A549 (cell line): ENCODE results near the gene HMGN2. TPM values are rescaled to one million over a fixed set of nuclear protein-coding genes. Genes with fewer than 3 reads are reported as not detected.

ENCODE experiments used
- ATAC-seq, 2 experiments: fragments of 200-7000 bp in 1 of 2; fragments of >200 bp in 1 of 2; cut with Nextera tagmentation in 1 of 2; cut with Tn5 transposase in 1 of 2; 3 replicates each; pipeline versions ENCODE4 v1.8.0 to v1.9.1; 2018 to 2020; ENCODE audit warnings: mild to moderate bottlenecking in 1 of 2, moderate library complexity in 1 of 2
- CTCF ChIA-PET: fragments of 300-600 bp; sonication (Branson Sonifier 250); formaldehyde crosslinking; extraction: SDS; loops from one replicate; lab custom pipeline; 2021; ENCODE audit warnings: antibody characterized with exemption, inconsistent platforms; lab: Yijun Ruan, JAX
- POLR2A ChIA-PET: fragments of 350-600 bp; formaldehyde crosslinking; extraction: SDS; loops from one replicate; lab custom pipeline; 2021; ENCODE audit warnings: antibody characterized with exemption, inconsistent platforms; lab: Yijun Ruan, JAX
- DNase-seq, 2 experiments: peaks; one replicate each; pipeline versions ENCODE4 v3.0.0 to v3.0.0-alpha.2; 2011 to 2016; ENCODE audit warnings: low read depth in 1 of 2, low spot score in 1 of 2
- FAIRE-seq: peaks from 2 replicates; lab custom pipeline; 2011; peaks lifted over from hg19 to GRCh38; lab: Jason Lieb, UNC
- H3K27ac ChIP-seq, 2 experiments: fragments of >200 bp; sonication (Bioruptor Twin); formaldehyde crosslinking; 3 replicates each; pipeline ENCODE4 v1.5.1; 2016 to 2017
- H3K4me1 ChIP-seq: fragments of >200 bp; sonication (Bioruptor Twin); formaldehyde crosslinking; 3 replicates; pipeline ENCODE4 v1.6.1; 2016
- H3K4me2 ChIP-seq: fragments of >200 bp; sonication (Bioruptor Twin); formaldehyde crosslinking; 3 replicates; pipeline ENCODE4 v1.6.1; 2016
- H3K4me3 ChIP-seq: fragments of >200 bp; sonication (Bioruptor Twin); formaldehyde crosslinking; 3 replicates; pipeline ENCODE4 v1.5.1; 2016
- H3K9me3 ChIP-seq: fragments of >200 bp; sonication (Bioruptor Twin); formaldehyde crosslinking; 3 replicates; pipeline ENCODE4 v1.6.1; 2016
- ATOH8 ChIP-seq: fragments of 250-450 bp; sonication (Bioruptor Pico); IDR thresholded peaks from 2 replicates; pipeline ENCODE4 v1.5.0; 2020; ENCODE audit warnings: low read depth, mild to moderate bottlenecking, moderate library complexity
- BHLHE40 ChIP-seq: IDR thresholded peaks from 2 replicates; pipeline ENCODE4 v1.6.1; 2012; ENCODE audit warnings: low read depth, low read length, inconsistent platforms
- CBX8 ChIP-seq: fragments of 200-600 bp; sonication (generic); IDR thresholded peaks from 2 replicates; pipeline ENCODE4 v1.6.1; 2016
- CEBPB ChIP-seq, 2 experiments: fragments of >200 bp in 1 of 2; sonication (Bioruptor Twin) in 1 of 2; formaldehyde crosslinking in 1 of 2; IDR thresholded peaks; 2 replicates each; pipeline ENCODE4 v1.6.1; 2012 to 2016
- CHD4 ChIP-seq: fragments of 200-600 bp; sonication (generic); IDR thresholded peaks from 2 replicates; pipeline ENCODE4 v1.6.1; 2016; ENCODE audit warnings: antibody characterized with exemption, mild to moderate bottlenecking, borderline replicate concordance
- EHF ChIP-seq: fragments of 250-450 bp; sonication (Bioruptor Pico); IDR thresholded peaks from 2 replicates; pipeline ENCODE4 v1.5.0; 2020; ENCODE audit warnings: mild to moderate bottlenecking
- EP300 ChIP-seq, 2 experiments: fragments of >200 bp; sonication (Bioruptor Twin); formaldehyde crosslinking; IDR thresholded peaks; 2 replicates in 1 of 2; 3 replicates in 1 of 2; pipeline ENCODE4 v1.6.1; 2016 to 2017
- FOSB ChIP-seq: fragments of 250-450 bp; sonication (Bioruptor Pico); IDR thresholded peaks from 2 replicates; pipeline ENCODE4 v1.5.0; 2020; ENCODE audit warnings: mild to moderate bottlenecking, moderate library complexity
- FOSL2 ChIP-seq, 2 experiments: fragments of 450-650 bp in 1 of 2; fragments of >200 bp in 1 of 2; sonication (Bioruptor Twin) in 1 of 2; formaldehyde crosslinking; IDR thresholded peaks; 2 replicates each; pipeline versions ENCODE4 v1.5.0 to v1.6.1; 2016 to 2020; ENCODE audit warnings: mild to moderate bottlenecking in 1 of 2, moderate library complexity in 1 of 2
- GATA3 ChIP-seq: IDR thresholded peaks from 2 replicates; pipeline ENCODE4 v1.6.1; 2012; ENCODE audit warnings: borderline replicate concordance
- HDAC2 ChIP-seq: fragments of 200-600 bp; sonication (generic); IDR thresholded peaks from 2 replicates; pipeline ENCODE4 v1.6.1; 2016
- HOXB13 ChIP-seq: fragments of 250-450 bp; sonication (Bioruptor Pico); IDR thresholded peaks from 2 replicates; pipeline ENCODE4 v1.5.0; 2020; ENCODE audit warnings: low read depth, mild to moderate bottlenecking, moderate library complexity
- KDM1A ChIP-seq: fragments of 200-600 bp; sonication (generic); IDR thresholded peaks from 2 replicates; pipeline ENCODE4 v1.6.1; 2016; ENCODE audit warnings: low read depth, mild to moderate bottlenecking
- KDM5A ChIP-seq: fragments of 200-600 bp; sonication (generic); IDR thresholded peaks from 2 replicates; pipeline ENCODE4 v1.6.1; 2016; ENCODE audit warnings: antibody characterized with exemption, mild to moderate bottlenecking
- MAX ChIP-seq: IDR thresholded peaks from 2 replicates; pipeline ENCODE4 v1.6.1; 2012
- MAZ ChIP-seq: fragments of 150-350 bp; IDR thresholded peaks from 2 replicates; pipeline ENCODE4 v1.6.1; 2014; ENCODE audit warnings: antibody characterized with exemption, low read depth, low read length, borderline replicate concordance
- NFE2L2 ChIP-seq: fragments of 150-350 bp; conservative IDR thresholded peaks from 2 replicates; pipeline ENCODE4 v1.6.1; 2014; ENCODE audit warnings: low read length
- NR3C1 ChIP-seq: fragments of >200 bp; sonication (Bioruptor Twin); formaldehyde crosslinking; IDR thresholded peaks from 3 replicates; pipeline ENCODE4 v1.6.1; 2017
- POLR2AphosphoS2 ChIP-seq: conservative IDR thresholded peaks from 2 replicates; pipeline ENCODE4 v1.6.1; 2012; ENCODE audit warnings: low read length, improper control_type of control experiment, inconsistent platforms
- RARB ChIP-seq: fragments of 250-450 bp; sonication (Bioruptor Pico); IDR thresholded peaks from 2 replicates; pipeline ENCODE4 v1.8.0; 2021; ENCODE audit warnings: mild to moderate bottlenecking, moderate library complexity
- RNF2 ChIP-seq: fragments of 200-600 bp; sonication (generic); IDR thresholded peaks from 2 replicates; pipeline ENCODE4 v1.6.1; 2016; ENCODE audit warnings: low read depth, mild to moderate bottlenecking, antibody characterized with exemption, moderate library complexity, borderline replicate concordance
- SMC3 ChIP-seq: fragments of >200 bp; sonication (Bioruptor Twin); formaldehyde crosslinking; IDR thresholded peaks from 3 replicates; pipeline ENCODE4 v1.6.1; 2018; ENCODE audit warnings: inconsistent platforms
- TFCP2L1 ChIP-seq: fragments of 250-450 bp; sonication (Bioruptor Pico); IDR thresholded peaks from 2 replicates; pipeline ENCODE4 v1.5.0; 2021; ENCODE audit warnings: mild to moderate bottlenecking
- ZFP36 ChIP-seq: fragments of 450-650 bp; IDR thresholded peaks from 2 replicates; pipeline ENCODE4 v1.6.1; 2014; ENCODE audit warnings: borderline replicate concordance; ENCODE audit not compliant: partially characterized antibody
- ZSCAN20 ChIP-seq: fragments of 250-450 bp; sonication (Bioruptor Pico); IDR thresholded peaks from 2 replicates; pipeline ENCODE4 v1.8.0; 2022; ENCODE audit warnings: mild to moderate bottlenecking, moderate library complexity
- WGBS: methylation state at CpG from one replicate; pipeline ENCODE4 v1.1.6; 2017; ENCODE audit errors: missing lambda C conversion rate; 5-methylcytosine and 5-hydroxymethylcytosine counted together
- polyA plus RNA-seq, 4 experiments: library from polyadenylated mRNA; depleted of rRNA in 3 of 4; stranded (reverse); fragments of >200 nt; fragmentation: RNase III in 1 of 4; extraction: RNeasy Plus Mini Kit Qiagen cat#74134 plus additional on column Dnase treatment in 1 of 4; gene quantifications; 2 replicates in 3 of 4; 3 replicates in 1 of 4; pipeline ENCODE4 v1.2.3, GENCODE V29; 2011 to 2017
- TF ChIP-seq, protein P1 (sequence below): fragments of >200 bp; sonication (Bioruptor Twin); formaldehyde crosslinking; IDR thresholded peaks from 3 replicates; pipeline ENCODE4 v1.5.1; 2016

Gene HMGN2
- polyA plus RNA-seq, 2 of the 4 experiments (the other 2 are of a cell fraction): 146 to 310 TPM

- TF ChIP-seq KDM5A: peak; percentile 66
- no peak for TF ChIP-seq ZSCAN20 (CRISPR knock-in tag)
- no peak for TF ChIP-seq TFCP2L1 (CRISPR knock-in tag)
- TF ChIP-seq HDAC2: no peak
- no peak for TF ChIP-seq CHD4
- TF ChIP-seq EHF (CRISPR knock-in tag): no peak
- TF ChIP-seq RNF2: no peak
- TF ChIP-seq POLR2AphosphoS2: no peak
- no peak for TF ChIP-seq FOSL2 (IDR thresholded peaks at IDR 0.05)
- TF ChIP-seq FOSL2 (CRISPR knock-in tag; IDR thresholded peaks at IDR 0.05): peak; percentile 60
- TF ChIP-seq, protein P1, sequence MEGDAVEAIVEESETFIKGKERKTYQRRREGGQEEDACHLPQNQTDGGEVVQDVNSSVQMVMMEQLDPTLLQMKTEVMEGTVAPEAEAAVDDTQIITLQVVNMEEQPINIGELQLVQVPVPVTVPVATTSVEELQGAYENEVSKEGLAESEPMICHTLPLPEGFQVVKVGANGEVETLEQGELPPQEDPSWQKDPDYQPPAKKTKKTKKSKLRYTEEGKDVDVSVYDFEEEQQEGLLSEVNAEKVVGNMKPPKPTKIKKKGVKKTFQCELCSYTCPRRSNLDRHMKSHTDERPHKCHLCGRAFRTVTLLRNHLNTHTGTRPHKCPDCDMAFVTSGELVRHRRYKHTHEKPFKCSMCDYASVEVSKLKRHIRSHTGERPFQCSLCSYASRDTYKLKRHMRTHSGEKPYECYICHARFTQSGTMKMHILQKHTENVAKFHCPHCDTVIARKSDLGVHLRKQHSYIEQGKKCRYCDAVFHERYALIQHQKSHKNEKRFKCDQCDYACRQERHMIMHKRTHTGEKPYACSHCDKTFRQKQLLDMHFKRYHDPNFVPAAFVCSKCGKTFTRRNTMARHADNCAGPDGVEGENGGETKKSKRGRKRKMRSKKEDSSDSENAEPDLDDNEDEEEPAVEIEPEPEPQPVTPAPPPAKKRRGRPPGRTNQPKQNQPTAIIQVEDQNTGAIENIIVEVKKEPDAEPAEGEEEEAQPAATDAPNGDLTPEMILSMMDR: no peak
- TF ChIP-seq ATOH8: peak; percentile 75
- no peak for TF ChIP-seq FOSB
These were observed 40.1 kb upstream of the HMGN2 start, which contains the start of gene DHDDS (continued) for GRCh38 chr1:26431979-26432695.

DNA sequence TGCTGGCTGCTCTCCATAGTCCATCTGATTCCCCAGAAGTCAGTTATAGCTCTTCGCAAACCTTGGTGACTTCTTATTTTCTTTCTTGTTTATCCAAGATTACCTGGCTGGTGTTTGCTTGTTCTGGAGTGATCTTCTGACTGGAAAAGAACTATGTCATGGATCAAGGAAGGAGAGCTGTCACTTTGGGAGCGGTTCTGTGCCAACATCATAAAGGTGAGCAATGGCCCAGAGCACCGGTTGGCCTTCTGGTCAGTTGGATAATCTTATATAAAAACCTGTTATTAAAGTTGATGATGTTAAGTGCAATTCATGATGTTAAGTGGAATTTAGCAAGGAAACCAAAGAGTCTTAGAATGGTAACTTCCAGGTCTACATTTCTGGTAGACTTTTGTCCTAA lies 39.4 kb upstream of the HMGN2 start:
- Histone ChIP-seq H3K4me2 (peak overlapping the region; percentile 75), H3K4me3 (peak overlapping the region; percentile 69), H3K9me3 (no peaks in the 10 kb centered on the region), H3K27ac (peak overlapping the region; percentile 79 to 80), H3K4me1 (peaks cover 9% of the 10 kb centered on the region; the same call in 1 of the 3 replicates)
- no peak for TF ChIP-seq EP300 (IDR thresholded peaks at IDR 0.05)
- TF ChIP-seq POLR2AphosphoS2: no peak
- TF ChIP-seq SMC3: no peak
- TF ChIP-seq RARB (CRISPR knock-in tag): no peak
- no peak for TF ChIP-seq BHLHE40
- no peak for TF ChIP-seq HOXB13 (CRISPR knock-in tag)
- TF ChIP-seq CEBPB (IDR thresholded peaks at IDR 0.05): no peak
- no peak for TF ChIP-seq CBX8
- TF ChIP-seq ZFP36: no peak
- FAIRE-seq (no peak), DNase-seq (no peak), ATAC-seq (no peak)
- CTCF ChIA-PET: interaction anchor here (0.6 to 2.0 kb wide), 6 partner anchors 16 to 263 kb away, joined by 3 to 8 read pairs (median 4); partner anchors contain the start of gene ZNF593
- WGBS: 8% methylated on average over 3 of the region's 3 CpGs
- POLR2A ChIA-PET: interaction anchor here (1.1 to 1.4 kb wide), 5 partner anchors 12 to 263 kb away, joined by 3 to 18 read pairs (median 4); partner anchors contain the start of genes HMGN2 and ZNF593

GRCh38 chr1:26434161-26434752 lies 38.0 kb upstream of the HMGN2 start:
- ATAC-seq: no peak
- peaks cover 9% of the 10 kb centered on the region; the same call in 1 of the 3 replicates for H3K4me1 ChIP-seq
- ChIA-PET POLR2A (no interaction called here), CTCF (interaction anchor here (1.2 to 2.3 kb wide), 2 partner anchors 36 to 43 kb away, joined by 3 to 8 read pairs; no protein-coding TSS in a partner anchor)
- no peak overlapping the region for H3K27ac ChIP-seq
- H3K9me3 ChIP-seq: no peaks in the 10 kb centered on the region
- FAIRE-seq: no peak
- no peak overlapping the region for H3K4me2 ChIP-seq
- TF ChIP-seq TFCP2L1 (CRISPR knock-in tag) (no peak), MAZ (no peak), GATA3 (no peak), ZSCAN20 (CRISPR knock-in tag) (no peak), NR3C1 (no peak), KDM1A (no peak), NFE2L2 (no peak), MAX (no peak)
- no peak overlapping the region for H3K4me3 ChIP-seq
- DNase-seq: no peak
